Upper lobe of right lung (tissue), 1 donor: ENCODE data around the gene TAF12. TPM values are rescaled to one million over a fixed set of nuclear protein-coding genes. Genes with fewer than 3 reads are reported as not detected.
"Not testable (repeated sequence)": the region's sequence is repeated elsewhere in the genome, so short reads cannot be mapped to it uniquely, and the experiment has no call there.

ENCODE experiments used
- ATAC-seq: fragments of 200-7000 bp; cut with Tn5 transposase; one replicate; pipeline ENCODE4 v1.9.1; 2020; ENCODE audit warnings: mild to moderate bottlenecking, moderate library complexity
- DNase-seq: peaks from one replicate; pipeline ENCODE4 v3.0.0-alpha.2; 2020
- H3K27ac ChIP-seq: fragments of 200-600 bp; one replicate; pipeline ENCODE4 v1.8.0; 2022
- H3K27me3 ChIP-seq: fragments of 200-600 bp; one replicate; pipeline ENCODE4 v1.8.0; 2022; ENCODE audit warnings: mild to moderate bottlenecking
- H3K36me3 ChIP-seq: fragments of 200-600 bp; one replicate; pipeline ENCODE4 v1.8.0; 2022
- H3K4me1 ChIP-seq: fragments of 200-600 bp; one replicate; pipeline ENCODE4 v1.8.0; 2022
- H3K4me3 ChIP-seq: fragments of 200-600 bp; one replicate; pipeline ENCODE4 v1.8.0; 2022; ENCODE audit warnings: mild to moderate bottlenecking
- H3K9me3 ChIP-seq: fragments of 200-600 bp; one replicate; pipeline ENCODE4 v1.8.0; 2022
- intact Hi-C: fragments of 100-400 bp; cut with DNase I; formaldehyde crosslinking; loops from one replicate; pipeline ENCODE4 v1.11.0; 2022
- total RNA-seq: library from RNA; stranded (reverse); fragmentation: NEBNext Ultra II Directional; extraction: Animal tissue kit (Norgen Biotek cat#: 25700); gene quantifications from one replicate; pipeline ENCODE4 v1.2.1, GENCODE V29; 2021
- TF ChIP-seq, protein P1 (sequence below): fragments of 200-600 bp; IDR thresholded peaks from one replicate; pipeline ENCODE4 v1.8.0; 2022; ENCODE audit warnings: antibody characterized with exemption
- donor health status: DM: no; HTN: yes; CAD: no; lungs with severe emphysema.

TAF12 gene
- total RNA-seq, 1 donor from 2014 or later: 21.0 TPM

DNA sequence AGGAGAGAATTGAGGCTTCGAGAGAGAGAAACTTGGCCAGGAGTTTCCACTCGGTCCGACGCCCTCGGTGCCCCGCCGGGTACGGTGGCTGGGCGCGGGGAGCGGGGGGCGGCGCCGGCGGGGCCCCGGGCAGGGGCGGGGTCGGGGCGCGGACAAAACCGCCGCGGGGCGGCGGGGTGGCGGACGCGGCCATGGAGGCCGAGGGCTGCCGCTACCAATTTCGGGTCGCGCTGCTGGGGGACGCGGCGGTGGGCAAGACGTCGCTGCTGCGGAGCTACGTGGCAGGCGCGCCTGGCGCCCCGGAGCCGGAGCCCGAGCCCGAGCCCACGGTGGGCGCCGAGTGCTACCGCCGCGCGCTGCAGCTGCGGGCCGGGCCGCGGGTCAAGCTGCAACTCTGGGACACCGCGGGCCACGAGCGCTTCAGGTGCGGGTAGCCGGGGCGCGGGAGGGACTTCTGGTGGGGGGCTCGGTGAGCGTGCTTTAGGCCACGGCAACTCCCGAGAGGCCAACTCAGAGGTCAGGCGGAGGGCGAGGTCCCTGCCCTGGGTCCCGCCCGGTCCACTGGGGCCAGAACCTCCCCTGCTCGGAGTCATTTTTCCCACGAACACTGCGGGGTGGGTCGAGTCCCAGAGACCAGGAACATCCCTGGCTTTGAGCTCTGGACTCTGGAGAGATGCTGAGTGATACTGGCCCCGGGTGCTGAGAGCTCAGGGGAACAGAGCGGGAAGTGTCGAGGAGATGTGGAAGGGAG lies 50.4 kb downstream of the TAF12 start:
- H3K4me3 ChIP-seq: peak overlapping the region; percentile 57
- TF ChIP-seq, protein P1, sequence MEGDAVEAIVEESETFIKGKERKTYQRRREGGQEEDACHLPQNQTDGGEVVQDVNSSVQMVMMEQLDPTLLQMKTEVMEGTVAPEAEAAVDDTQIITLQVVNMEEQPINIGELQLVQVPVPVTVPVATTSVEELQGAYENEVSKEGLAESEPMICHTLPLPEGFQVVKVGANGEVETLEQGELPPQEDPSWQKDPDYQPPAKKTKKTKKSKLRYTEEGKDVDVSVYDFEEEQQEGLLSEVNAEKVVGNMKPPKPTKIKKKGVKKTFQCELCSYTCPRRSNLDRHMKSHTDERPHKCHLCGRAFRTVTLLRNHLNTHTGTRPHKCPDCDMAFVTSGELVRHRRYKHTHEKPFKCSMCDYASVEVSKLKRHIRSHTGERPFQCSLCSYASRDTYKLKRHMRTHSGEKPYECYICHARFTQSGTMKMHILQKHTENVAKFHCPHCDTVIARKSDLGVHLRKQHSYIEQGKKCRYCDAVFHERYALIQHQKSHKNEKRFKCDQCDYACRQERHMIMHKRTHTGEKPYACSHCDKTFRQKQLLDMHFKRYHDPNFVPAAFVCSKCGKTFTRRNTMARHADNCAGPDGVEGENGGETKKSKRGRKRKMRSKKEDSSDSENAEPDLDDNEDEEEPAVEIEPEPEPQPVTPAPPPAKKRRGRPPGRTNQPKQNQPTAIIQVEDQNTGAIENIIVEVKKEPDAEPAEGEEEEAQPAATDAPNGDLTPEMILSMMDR: no peak
- DNase-seq (peak; percentile 71), ATAC-seq (peak; percentile 71)
- H3K27me3 ChIP-seq: no peaks in the 10 kb centered on the region
- H3K4me1 ChIP-seq: peaks cover 5% of the 10 kb centered on the region
- no peaks in the 10 kb centered on the region for H3K9me3 ChIP-seq
- H3K36me3 ChIP-seq: no peaks in the 10 kb centered on the region
- H3K27ac ChIP-seq: no peak overlapping the region
- intact Hi-C loops: loop anchor here (10.0 kb wide), 1 partner anchor 78 kb away; no protein-coding TSS in a partner anchor

DNA sequence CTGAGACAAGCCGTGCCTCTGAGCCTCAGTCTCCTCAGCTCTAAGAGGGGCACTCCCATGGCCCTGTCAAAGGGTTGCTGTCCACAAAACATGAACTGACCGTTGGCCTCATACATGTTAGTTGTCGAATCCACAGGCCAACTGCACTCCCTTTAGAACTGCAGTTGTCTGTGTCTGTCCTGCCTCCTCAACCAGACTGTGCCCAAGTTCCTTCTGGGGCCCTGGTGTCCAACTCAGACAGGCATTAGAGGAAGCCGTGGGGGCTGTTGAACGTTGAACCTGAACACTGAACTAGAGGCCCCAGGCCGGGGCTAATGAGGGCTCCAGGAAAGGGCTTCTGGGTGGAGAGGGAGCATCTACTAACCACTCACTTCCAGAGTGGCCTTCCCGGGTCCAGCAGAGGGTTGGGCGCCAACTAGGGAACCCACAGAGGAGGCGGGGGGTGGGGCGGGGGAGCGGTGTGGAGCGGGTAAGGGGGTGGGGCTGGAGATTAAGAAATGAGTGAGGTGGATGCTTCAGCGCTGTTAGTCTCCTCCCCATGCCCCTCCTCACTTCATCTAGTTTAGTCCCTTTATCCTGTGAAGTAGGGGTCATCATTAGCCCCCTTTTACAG lies 51.1 kb downstream of the TAF12 start, which contains the start of gene RAB42:
Gene RAB42, plus strand, starts transcription at position 558 of the 613 bp plus-strand sequence. CDS start 247 bp downstream, outside the sequence.
- H3K36me3 ChIP-seq: no peaks in the 10 kb centered on the region
- intact Hi-C loops: loop anchor here (10.0 kb wide), 1 partner anchor 77 kb away; no protein-coding TSS in a partner anchor
- no peaks in the 10 kb centered on the region for H3K9me3 ChIP-seq
- H3K27me3 ChIP-seq: no peaks in the 10 kb centered on the region
- ATAC-seq (peak; percentile 81), DNase-seq (peak; percentile 82)
- TF ChIP-seq, protein P1: no peak
- H3K4me3 ChIP-seq: peak within 1 kb of the TSS; percentile 57
- H3K4me1 ChIP-seq: peaks cover 5% of the 10 kb centered on the region
- no peak within 1 kb of the TSS for H3K27ac ChIP-seq

DNA sequence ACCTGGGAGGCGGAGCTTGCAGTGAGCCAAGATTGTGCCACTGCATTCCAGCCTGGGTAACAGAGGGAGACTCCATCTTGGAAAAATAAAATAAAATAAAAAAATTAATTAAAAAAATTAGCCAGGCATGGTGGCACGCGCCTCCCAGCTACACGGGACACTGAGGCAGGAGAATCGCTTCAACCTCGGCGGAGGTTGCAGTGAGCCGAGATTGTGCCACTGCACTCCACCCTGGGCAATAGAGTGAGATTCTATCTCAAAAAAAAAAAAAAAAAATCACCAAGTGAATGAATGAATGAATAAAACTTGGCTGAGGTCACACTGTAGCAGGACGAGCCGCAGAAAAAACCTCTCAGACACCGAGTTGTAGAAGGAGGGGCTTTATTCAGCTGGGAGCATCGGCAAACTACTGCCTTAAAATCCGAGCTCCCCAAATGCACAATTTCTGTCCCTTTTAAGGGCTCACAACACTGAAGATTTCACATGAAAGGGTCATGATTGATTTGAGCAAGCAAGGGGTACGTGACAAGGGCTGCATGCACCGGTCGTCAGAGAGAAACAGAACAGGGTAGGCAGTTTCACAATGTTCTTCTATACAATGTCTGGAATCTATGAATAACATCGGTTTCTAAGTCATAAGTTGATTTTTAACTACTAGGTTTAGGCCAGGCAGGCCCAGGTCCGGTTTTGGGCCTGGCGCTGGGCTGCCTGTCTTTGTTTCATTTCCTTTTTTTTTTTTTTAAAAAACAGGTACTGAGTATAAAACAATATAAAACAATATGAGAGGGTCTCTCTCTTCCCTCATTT lies 56.1 kb downstream of the TAF12 start:
- H3K4me3 ChIP-seq, H3K9me3 ChIP-seq, H3K27ac ChIP-seq, H3K4me1 ChIP-seq, H3K36me3 ChIP-seq, DNase-seq, H3K27me3 ChIP-seq, ATAC-seq, intact Hi-C loops: not testable (repeated sequence)

DNA sequence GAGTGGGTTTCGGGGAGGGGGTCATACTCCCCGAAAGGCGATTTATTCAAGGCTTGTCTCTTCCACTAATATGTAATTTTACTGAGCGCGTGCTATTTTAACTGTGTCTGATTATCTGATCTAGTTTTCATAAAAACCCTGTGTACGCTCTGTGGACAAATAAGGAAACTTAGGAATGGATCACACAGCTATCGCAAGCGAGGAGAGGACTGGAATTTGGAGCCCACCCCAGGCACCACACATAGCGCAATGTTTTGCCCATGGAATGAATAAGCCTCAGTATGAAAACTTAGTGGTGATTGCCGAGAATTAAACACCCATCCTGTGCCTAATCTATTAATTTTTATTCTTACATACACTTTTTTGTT lies 60.6 kb downstream of the TAF12 start:
- DNase-seq (no peak), ATAC-seq (no peak)
- TF ChIP-seq, protein P1: no peak
- Histone ChIP-seq H3K36me3 (peaks cover 37% of the 10 kb centered on the region), H3K27ac (peak overlapping the region; percentile 91), H3K4me1 (peaks cover 23% of the 10 kb centered on the region), H3K4me3 (peak overlapping the region; percentile 97), H3K9me3 (no peaks in the 10 kb centered on the region), H3K27me3 (no peaks in the 10 kb centered on the region)
- intact Hi-C loops: no loop called here

DNA sequence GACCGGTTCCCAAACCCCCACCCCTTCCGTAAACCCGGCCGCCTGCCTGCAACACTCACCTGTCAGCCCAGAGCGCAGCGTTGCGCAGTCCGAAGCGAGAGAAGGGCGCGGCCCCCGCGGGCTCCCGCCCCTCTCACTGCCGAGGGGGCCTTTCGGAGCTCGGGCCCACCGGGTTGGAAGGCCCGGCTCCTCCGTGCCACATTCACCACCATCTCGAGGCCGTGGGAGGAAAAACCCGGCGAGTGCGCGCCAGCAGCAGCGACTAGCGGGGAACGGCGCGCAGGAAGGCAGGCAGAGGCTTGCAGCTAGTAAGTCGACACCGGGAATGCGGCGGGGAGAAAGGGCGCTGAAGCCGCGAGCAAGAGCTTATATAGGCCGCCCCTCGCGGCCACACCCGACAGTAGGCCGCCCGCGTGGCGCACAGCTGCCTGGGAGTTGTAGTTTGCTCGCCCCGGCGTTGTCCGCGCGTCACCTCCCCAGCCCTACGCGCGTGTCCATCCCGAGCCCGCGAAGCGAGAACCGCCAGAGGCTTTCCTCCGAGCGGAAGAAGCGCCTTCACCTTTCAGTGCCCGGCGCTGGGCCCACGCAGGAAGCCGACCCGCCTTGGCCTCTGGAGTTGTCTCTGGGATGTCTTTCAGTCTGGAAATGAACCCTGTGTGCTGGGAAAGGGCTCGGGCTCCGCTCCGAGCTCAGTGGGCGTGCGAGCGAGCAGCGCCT lies 61.2 kb downstream of the TAF12 start:
- TF ChIP-seq, protein P1: peak; percentile 14
- intact Hi-C loops: no loop called here

More for the DNA sequence above, 61.2 kb downstream of the TAF12 start:
- H3K27ac ChIP-seq: peak overlapping the region; percentile 91
- DNase-seq (peak; percentile 98), ATAC-seq (peak; percentile 98)
- peak overlapping the region; percentile 97 for H3K4me3 ChIP-seq
- peaks cover 23% of the 10 kb centered on the region for H3K4me1 ChIP-seq
- H3K9me3 ChIP-seq: no peaks in the 10 kb centered on the region
- H3K36me3 ChIP-seq: peaks cover 42% of the 10 kb centered on the region
- H3K27me3 ChIP-seq: no peaks in the 10 kb centered on the region
